Measurements from ENCODE around the gene SND1.

The SND1 gene

DNA sequence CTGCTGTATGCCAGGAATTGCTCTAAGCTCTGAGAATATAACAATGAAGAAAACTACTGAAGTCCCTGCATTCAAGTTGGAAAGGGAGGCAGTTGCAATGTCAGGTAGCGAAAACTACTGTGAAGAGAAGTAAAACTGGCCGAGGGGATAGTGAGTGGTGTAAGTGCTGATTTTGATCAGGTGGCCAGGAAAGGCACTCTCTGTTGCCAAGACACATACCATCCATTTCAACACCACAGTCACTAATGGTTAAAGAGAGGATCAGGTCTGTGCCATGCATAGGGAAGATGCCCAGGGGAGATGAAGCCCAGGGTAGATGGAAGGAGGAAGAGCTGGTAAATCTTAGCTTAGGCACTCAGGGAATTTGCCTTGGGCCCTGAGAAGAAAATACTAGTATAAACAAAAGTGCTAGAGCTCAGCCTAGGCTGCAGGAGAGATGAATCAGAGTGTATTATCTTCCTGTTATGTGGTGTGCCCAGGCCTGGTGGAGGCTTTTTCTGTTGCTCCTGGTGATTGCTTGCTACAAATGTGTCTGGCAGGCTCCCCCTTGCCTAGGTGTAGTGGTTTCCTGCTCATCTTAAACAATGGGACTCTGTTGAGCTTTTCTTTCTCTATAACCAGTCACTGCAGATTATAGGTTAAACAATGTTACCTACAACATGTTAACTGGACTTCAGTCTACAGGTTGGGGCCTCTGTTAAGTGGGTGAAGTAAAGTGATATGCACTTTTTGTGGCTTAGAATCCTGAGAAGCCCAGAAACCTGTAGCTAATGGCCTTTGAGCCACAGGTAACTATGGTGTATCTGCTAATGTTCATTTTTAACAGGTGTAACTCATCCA, 253.7 kb downstream of the SND1 start:
- Histone ChIP-seq H3K4me3 (no peak overlapping the region), H4K20me1 (peaks cover 25 to 93% (median 50%) of the 10 kb centered on the region in 11 experiments), H3K4me1 (peaks cover 19 to 29% (median 23%) of the 10 kb centered on the region in 10 experiments), H3K4me2 (no peak overlapping the region), H3K27ac (no peak overlapping the region), H3K36me3 (peaks cover 47 to 75% (median 65%) of the 10 kb centered on the region in 11 experiments), H3K27me3 (no peaks in the 10 kb centered on the region), H3K9ac (no peak overlapping the region), H3K9me3 (replicated peaks in 1 of 11) (no peaks in the 10 kb centered on the region)
- TF ChIP-seq Cebpa-rat (IDR thresholded peaks at IDR 0.05), result no peak

- no peak overlapping the region for H3K27ac ChIP-seq
- no peaks in the 10 kb centered on the region for H3K9me3 ChIP-seq (replicated peaks in 1 of 11)
- H3K9ac ChIP-seq, result no peak overlapping the region
- no peak overlapping the region for H3K4me3 ChIP-seq
- H3K4me1 ChIP-seq, result peaks cover 4 to 13% (median 6%) of the 10 kb centered on the region in 10 experiments
- no peak overlapping the region for H3K4me2 ChIP-seq
- no peaks in the 10 kb centered on the region for H3K27me3 ChIP-seq
- peaks cover 51 to 87% (median 72%) of the 10 kb centered on the region in 11 experiments for H3K36me3 ChIP-seq
- no peak for TF ChIP-seq Cebpa-rat (IDR thresholded peaks at IDR 0.05)
- H4K20me1 ChIP-seq, result peaks cover 9 to 92% (median 34%) of the 10 kb centered on the region in 11 experiments; a peak in 18 of 22 replicates
These were observed 255.4 kb downstream of the SND1 start for GRCh38 chr7:127907110-127908040.

- no peak for TF ChIP-seq Cebpa-rat (IDR thresholded peaks at IDR 0.05)
- Histone ChIP-seq H3K36me3 (peaks cover 51 to 86% (median 70%) of the 10 kb centered on the region in 11 experiments), H3K9ac (no peak overlapping the region), H3K9me3 (replicated peaks in 1 of 11) (no peaks in the 10 kb centered on the region), H3K27ac (no peak overlapping the region), H4K20me1 (peaks cover 5 to 92% (median 31%) of the 10 kb centered on the region in 11 experiments; a peak in 15 of 22 replicates), H3K4me2 (no peak overlapping the region), H3K4me1 (peaks cover 0 to 6% (median 0%) of the 10 kb centered on the region in 10 experiments; a peak in 1 of 20 replicates), H3K27me3 (no peaks in the 10 kb centered on the region), H3K4me3 (no peak overlapping the region)
These were observed 256.6 kb downstream of the SND1 start for GRCh38 chr7:127908430-127909258.

DNA sequence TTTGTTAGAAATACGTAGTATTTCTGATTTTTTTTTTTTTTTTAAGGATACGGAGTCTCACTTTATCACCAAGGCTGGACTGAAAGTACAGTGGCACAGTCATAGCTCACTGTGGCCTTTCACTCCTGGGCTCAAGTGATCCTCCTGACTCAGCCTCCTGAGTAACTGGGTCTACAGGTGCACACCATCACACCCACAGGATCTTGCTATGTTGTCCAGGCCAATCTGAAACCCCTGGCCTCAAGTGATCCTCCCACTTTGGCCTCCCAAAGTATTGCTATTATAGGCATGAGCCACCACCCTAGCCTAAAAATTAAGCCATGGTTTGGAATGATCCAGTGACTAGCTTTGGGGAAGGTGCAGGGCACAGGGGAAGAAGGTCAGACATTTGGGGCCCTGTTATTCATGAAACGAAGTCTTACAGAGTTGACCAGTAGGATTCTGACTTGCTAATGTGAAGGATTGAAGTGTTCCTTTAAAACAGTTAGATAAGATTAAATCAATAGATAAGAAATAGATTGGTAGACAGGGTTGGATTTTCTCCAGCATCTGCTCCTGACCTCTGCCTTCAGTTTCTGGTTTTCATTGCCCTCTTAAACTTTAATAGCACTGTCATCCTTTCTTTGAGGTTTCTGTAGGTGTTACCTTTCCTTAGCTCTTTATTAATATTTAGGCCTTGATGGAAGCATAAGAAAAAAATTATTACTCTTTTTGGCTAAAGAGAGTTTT, 257.6 kb downstream of the SND1 start:
- Histone ChIP-seq H3K27me3 (no peaks in the 10 kb centered on the region), H3K27ac (no peak overlapping the region), H3K9me3 (replicated peaks in 1 of 11) (no peaks in the 10 kb centered on the region), H3K4me2 (no peak overlapping the region), H3K4me3 (no peak overlapping the region), H3K4me1 (no peaks in the 10 kb centered on the region; a peak in 1 of 20 replicates), H4K20me1 (peaks cover 0 to 92% (median 21%) of the 10 kb centered on the region in 11 experiments; a peak in 11 of 22 replicates), H3K36me3 (peaks cover 48 to 86% (median 69%) of the 10 kb centered on the region in 11 experiments), H3K9ac (no peak overlapping the region)
- no peak for TF ChIP-seq Cebpa-rat (IDR thresholded peaks at IDR 0.05)

DNA sequence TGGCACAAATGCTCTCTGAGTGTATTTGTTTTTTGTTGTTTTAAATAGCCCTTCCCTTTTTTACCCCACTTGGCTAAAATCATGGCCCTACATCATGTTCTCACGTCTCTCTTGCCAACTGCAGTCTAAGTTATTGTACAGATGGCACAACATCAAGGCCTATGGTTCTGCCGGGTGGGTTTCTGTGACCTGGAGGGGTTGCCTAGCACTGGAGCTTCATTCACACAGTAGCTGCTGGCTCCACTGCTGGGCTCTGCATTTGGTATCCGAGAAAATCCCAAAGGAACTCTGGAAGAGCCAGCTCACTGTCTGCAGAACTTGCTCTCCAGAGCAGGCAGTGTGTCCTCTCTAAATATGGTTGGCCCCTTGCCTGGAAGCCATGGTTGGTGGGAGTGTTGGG, 258.7 kb downstream of the SND1 start:
- Histone ChIP-seq H3K4me1 (peaks cover 0 to 10% (median 3%) of the 10 kb centered on the region in 10 experiments; a peak in 9 of 20 replicates), H3K36me3 (peaks cover 37 to 78% (median 64%) of the 10 kb centered on the region in 11 experiments), H3K27ac (no peak overlapping the region), H3K9ac (no peak overlapping the region), H3K9me3 (replicated peaks in 1 of 11) (no peaks in the 10 kb centered on the region), H4K20me1 (peaks cover 0 to 94% (median 22%) of the 10 kb centered on the region in 11 experiments; a peak in 10 of 22 replicates), H3K4me3 (no peak overlapping the region), H3K4me2 (no peak overlapping the region), H3K27me3 (no peaks in the 10 kb centered on the region)
- TF ChIP-seq Cebpa-rat (IDR thresholded peaks at IDR 0.05), result no peak

DNA sequence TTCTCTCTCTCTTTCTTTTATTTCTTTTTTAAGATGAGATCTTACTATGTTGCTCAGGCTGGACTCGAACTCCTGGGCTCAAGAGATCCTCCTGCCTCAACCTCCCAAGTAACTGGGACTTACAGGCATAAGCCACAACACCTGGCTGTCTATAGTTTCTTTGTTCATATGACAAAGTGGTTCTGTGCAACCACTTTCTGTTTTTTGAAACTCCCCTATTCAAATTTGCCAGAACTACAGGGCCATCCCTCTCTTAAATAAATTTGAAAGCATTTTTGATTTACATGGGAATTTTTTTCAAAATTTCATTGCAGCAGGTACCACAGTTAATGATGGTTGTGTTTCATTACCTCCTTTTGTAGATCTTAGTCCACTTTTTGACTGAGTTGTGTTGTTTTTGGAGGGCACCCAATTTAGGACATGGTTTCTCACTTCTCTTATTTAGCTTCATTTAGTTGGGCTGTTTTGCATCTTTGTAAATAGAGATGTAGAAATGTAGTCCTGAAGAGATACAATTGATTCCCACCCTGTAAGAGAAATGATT, 260.0 kb downstream of the SND1 start:
- Histone ChIP-seq H3K9me3 (replicated peaks in 1 of 11) (no peaks in the 10 kb centered on the region), H3K4me3 (no peak overlapping the region), H3K4me1 (peaks cover 0 to 16% (median 13%) of the 10 kb centered on the region in 10 experiments; a peak in 11 of 20 replicates), H4K20me1 (peaks cover 0 to 93% (median 30%) of the 10 kb centered on the region in 11 experiments; a peak in 12 of 22 replicates), H3K27me3 (no peaks in the 10 kb centered on the region), H3K9ac (no peak overlapping the region), H3K4me2 (no peak overlapping the region), H3K36me3 (peaks cover 25 to 64% (median 50%) of the 10 kb centered on the region in 11 experiments), H3K27ac (no peak overlapping the region)
- no peak for TF ChIP-seq Cebpa-rat (IDR thresholded peaks at IDR 0.05)

DNA sequence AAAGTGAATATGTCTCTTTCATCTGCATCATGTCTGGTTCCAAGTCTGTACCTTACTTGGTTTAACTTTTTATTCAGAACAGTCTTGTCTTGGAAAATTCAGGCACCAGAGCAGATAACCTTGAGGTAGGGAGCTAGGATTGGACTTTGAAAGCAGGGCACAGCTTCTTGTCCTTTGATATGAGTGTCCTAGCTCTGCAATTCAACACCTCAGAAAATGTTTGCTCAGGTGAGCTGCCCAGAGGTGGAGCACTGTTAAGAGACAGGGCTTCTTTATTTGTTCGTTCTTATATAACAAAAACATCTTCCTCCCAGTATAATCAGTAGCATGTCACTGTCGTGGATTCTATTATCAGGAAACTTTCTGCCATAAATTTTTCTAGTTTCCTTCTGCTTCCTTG, 260.9 kb downstream of the SND1 start:
- peaks cover 0 to 92% (median 27%) of the 10 kb centered on the region in 11 experiments; a peak in 12 of 22 replicates for H4K20me1 ChIP-seq
- no peak overlapping the region for H3K27ac ChIP-seq
- no peaks in the 10 kb centered on the region for H3K9me3 ChIP-seq (replicated peaks in 1 of 11)
- no peak overlapping the region for H3K4me2 ChIP-seq
- H3K4me1 ChIP-seq, result peaks cover 0 to 16% (median 13%) of the 10 kb centered on the region in 10 experiments; a peak in 11 of 20 replicates
- peaks cover 25 to 56% (median 47%) of the 10 kb centered on the region in 11 experiments for H3K36me3 ChIP-seq
- H3K27me3 ChIP-seq, result no peaks in the 10 kb centered on the region
- no peak for TF ChIP-seq Cebpa-rat (IDR thresholded peaks at IDR 0.05)
- no peak overlapping the region for H3K4me3 ChIP-seq
- H3K9ac ChIP-seq, result no peak overlapping the region
